IPS DF 4.7 (cell line): ENCODE results near the gene CMAS.
"Not testable (repeated sequence)": the region's sequence is repeated elsewhere in the genome, so short reads cannot be mapped to it uniquely, and the experiment has no call there.

Experiments used
- DNase-seq: peaks from one replicate; pipeline ENCODE4 v3.0.0-alpha.2; 2013; ENCODE audit warnings: low spot score; ENCODE audit errors: extremely low read depth

The CMAS gene

GRCh38 chr12:22046968-22047390, 961 bp downstream of the CMAS start:
- DNase-seq = no peak

GRCh38 chr12:22047494-22047893, 1.5 kb downstream of the CMAS start:
- DNase-seq = no peak

- DNase-seq = no peak
Observed at GRCh38 chr12:22048351-22049041, 2.5 kb downstream of the CMAS start.

- DNase-seq = no peak
Observed at GRCh38 chr12:22050078-22050477, 4.1 kb downstream of the CMAS start.

GRCh38 chr12:22051114-22051698, 5.2 kb downstream of the CMAS start:
- DNase-seq = no peak

- DNase-seq = not testable (repeated sequence)
Observed at GRCh38 chr12:22052994-22053393, 7.0 kb downstream of the CMAS start.

- DNase-seq = no peak
Observed at GRCh38 chr12:22054155-22054554, 8.1 kb downstream of the CMAS start.

- no peak for DNase-seq
Observed at GRCh38 chr12:22056607-22057006, 10.6 kb downstream of the CMAS start.

GRCh38 chr12:22059976-22060647, 14.1 kb downstream of the CMAS start:
- DNase-seq = no peak

GRCh38 chr12:22064968-22065367, 18.9 kb downstream of the CMAS start:
- DNase-seq = no peak

GRCh38 chr12:22066310-22066709, 20.3 kb downstream of the CMAS start:
- DNase-seq = no peak

GRCh38 chr12:22069851-22070250, 23.8 kb downstream of the CMAS start:
- DNase-seq = no peak

GRCh38 chr12:22082190-22082701, 36.2 kb downstream of the CMAS start:
- DNase-seq = no peak

- DNase-seq = no peak
Observed at GRCh38 chr12:22083167-22083566, 37.1 kb downstream of the CMAS start.

- DNase-seq = no peak
Observed at GRCh38 chr12:22084852-22085251, 38.8 kb downstream of the CMAS start.

GRCh38 chr12:22088886-22089285, 42.9 kb downstream of the CMAS start:
- no peak for DNase-seq

GRCh38 chr12:22089486-22089885, 43.5 kb downstream of the CMAS start:
- DNase-seq = no peak

GRCh38 chr12:22099062-22099461, 53.0 kb downstream of the CMAS start:
- DNase-seq = not testable (repeated sequence)

GRCh38 chr12:22100958-22101748, 55.1 kb downstream of the CMAS start:
- DNase-seq = peak; percentile 66

GRCh38 chr12:22101749-22102243, 55.8 kb downstream of the CMAS start:
- no peak for DNase-seq

- DNase-seq = no peak
Observed at GRCh38 chr12:22103418-22103817, 57.4 kb downstream of the CMAS start.
